ENCODE results near the gene DET1. TPM values are rescaled to one million over a fixed set of nuclear protein-coding genes. Genes with fewer than 3 reads are reported as not detected.
A peak's percentile ranks its signal among the peaks of the same experiment; 100 is the strongest.

The DET1 gene
- 10 to 100 TPM in 2 of 4 donors, 1 to 10 TPM in 2; 1.8 to 11.1 (median 9.3) TPM for total RNA-seq

DNA sequence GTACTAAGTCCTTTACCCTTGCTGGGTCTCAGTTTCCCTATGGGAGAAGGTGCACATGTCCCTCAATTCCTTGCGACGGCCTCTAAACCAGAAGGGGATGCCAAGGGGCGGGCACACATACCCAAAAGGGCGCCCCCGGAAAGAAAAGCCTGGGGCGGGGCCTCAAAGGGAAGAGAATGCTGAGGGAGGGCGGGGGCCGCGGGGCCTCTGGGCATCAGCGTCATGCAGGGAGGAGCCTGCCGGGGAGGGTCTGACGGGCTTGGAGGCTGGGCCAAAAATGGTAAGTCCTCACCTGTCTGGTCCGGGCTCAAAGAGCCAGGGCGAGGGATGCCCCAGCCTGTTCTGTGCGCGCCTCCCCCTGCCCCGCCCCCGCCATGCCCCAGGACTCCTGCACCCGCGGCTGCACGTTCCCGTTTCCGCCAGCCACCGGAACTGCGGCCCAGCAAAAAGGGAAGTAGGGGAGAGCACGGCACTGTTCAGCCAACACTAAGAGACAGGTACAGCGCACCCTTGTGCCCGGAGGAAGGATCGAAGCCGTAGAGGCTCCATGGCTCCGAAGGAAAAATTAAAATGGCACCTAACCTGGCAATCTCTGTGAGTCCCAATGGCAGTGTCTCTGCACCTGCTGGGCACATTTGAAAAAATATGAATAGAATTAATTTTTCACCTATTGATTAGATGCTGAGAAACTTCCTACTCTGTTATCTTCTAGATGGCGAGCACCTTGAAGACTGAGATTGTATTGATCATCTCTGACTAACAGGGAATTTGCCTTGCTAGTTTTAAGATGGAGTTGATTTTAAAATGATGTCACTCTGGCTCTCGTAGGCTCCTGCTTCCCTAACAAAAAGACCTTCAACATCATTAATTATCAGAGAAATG lies at the start of gene DET1:
Gene DET1, minus strand, starts transcription at position 434 of the 882 bp plus-strand sequence. CDS start 14,976 bp downstream, outside the sequence.
- H3K4me1 ChIP-seq: peaks cover 0 to 14% (median 6%) of the 10 kb centered on the region in 4 donors
- H3K9me3 ChIP-seq: no peaks in the 10 kb centered on the region
- in situ Hi-C loops (cut with MboI; ENCODE audit: low pct_ligation_motif_present in 1 of 4, low pct_unique_long_range_greater_than_20kb in 1 of 4, low sequenced_read_pairs in 3 of 4): no loop called here
- peak within 1 kb of the TSS; percentile 87 to 93 (median 90) for H3K27ac ChIP-seq
- no peaks in the 10 kb centered on the region for H3K27me3 ChIP-seq
- TF ChIP-seq POLR2A (IDR thresholded peaks at IDR 0.05) (no peak), EP300 (IDR thresholded peaks at IDR 0.05; ENCODE audit: low read depth) (no peak), POLR2AphosphoS5 (IDR thresholded peaks at IDR 0.05) (peak in 2 of 3 donors; percentile 28 to 36)
- TF ChIP-seq, protein P1, sequence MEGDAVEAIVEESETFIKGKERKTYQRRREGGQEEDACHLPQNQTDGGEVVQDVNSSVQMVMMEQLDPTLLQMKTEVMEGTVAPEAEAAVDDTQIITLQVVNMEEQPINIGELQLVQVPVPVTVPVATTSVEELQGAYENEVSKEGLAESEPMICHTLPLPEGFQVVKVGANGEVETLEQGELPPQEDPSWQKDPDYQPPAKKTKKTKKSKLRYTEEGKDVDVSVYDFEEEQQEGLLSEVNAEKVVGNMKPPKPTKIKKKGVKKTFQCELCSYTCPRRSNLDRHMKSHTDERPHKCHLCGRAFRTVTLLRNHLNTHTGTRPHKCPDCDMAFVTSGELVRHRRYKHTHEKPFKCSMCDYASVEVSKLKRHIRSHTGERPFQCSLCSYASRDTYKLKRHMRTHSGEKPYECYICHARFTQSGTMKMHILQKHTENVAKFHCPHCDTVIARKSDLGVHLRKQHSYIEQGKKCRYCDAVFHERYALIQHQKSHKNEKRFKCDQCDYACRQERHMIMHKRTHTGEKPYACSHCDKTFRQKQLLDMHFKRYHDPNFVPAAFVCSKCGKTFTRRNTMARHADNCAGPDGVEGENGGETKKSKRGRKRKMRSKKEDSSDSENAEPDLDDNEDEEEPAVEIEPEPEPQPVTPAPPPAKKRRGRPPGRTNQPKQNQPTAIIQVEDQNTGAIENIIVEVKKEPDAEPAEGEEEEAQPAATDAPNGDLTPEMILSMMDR (IDR thresholded peaks at IDR 0.05): peak; percentile 68 to 73 (median 68)
- peak; percentile 95 for DNase-seq
- WGBS, 2 donors (ENCODE audit: low coverage in 1 of 2): 4 to 18% methylated on average over 6 to 21 of the region's 33 CpGs
- H3K4me3 ChIP-seq: peak within 1 kb of the TSS; percentile 68 to 98 (median 85)
- intact Hi-C loops (cut with DNase I; ENCODE audit: low total_unique reads): no loop called here
- no peaks in the 10 kb centered on the region for H3K36me3 ChIP-seq

GRCh38 chr15:88591384-88591783 lies 44.9 kb upstream of the DET1 start:
- H3K36me3 ChIP-seq: no peaks in the 10 kb centered on the region
- no peak for TF ChIP-seq EP300 (IDR thresholded peaks at IDR 0.05; ENCODE audit: low read depth)
- TF ChIP-seq POLR2A (IDR thresholded peaks at IDR 0.05): no peak
- TF ChIP-seq, protein P1 (IDR thresholded peaks at IDR 0.05): no peak
- no peak for TF ChIP-seq POLR2AphosphoS5 (IDR thresholded peaks at IDR 0.05)
- no peak overlapping the region for H3K4me3 ChIP-seq
- no peak for DNase-seq
- H3K9me3 ChIP-seq: no peaks in the 10 kb centered on the region
- no peak overlapping the region for H3K27ac ChIP-seq
- in situ Hi-C loops (cut with MboI; ENCODE audit: low pct_ligation_motif_present in 1 of 4, low pct_unique_long_range_greater_than_20kb in 1 of 4, low sequenced_read_pairs in 3 of 4): no loop called here
- no peaks in the 10 kb centered on the region for H3K27me3 ChIP-seq
- no peaks in the 10 kb centered on the region for H3K4me1 ChIP-seq
- intact Hi-C loops (cut with DNase I; ENCODE audit: low total_unique reads): no loop called here

- in situ Hi-C loops (cut with MboI; ENCODE audit: low pct_ligation_motif_present in 1 of 4, low pct_unique_long_range_greater_than_20kb in 1 of 4, low sequenced_read_pairs in 3 of 4): no loop called here
Measured at GRCh38 chr15:88590759-88591158, 44.3 kb upstream of the DET1 start.

More at GRCh38 chr15:88590759-88591158, 44.3 kb upstream of the DET1 start:
- Histone ChIP-seq H3K36me3 (no peaks in the 10 kb centered on the region), H3K27ac (no peak overlapping the region), H3K4me1 (no peaks in the 10 kb centered on the region), H3K27me3 (no peaks in the 10 kb centered on the region), H3K9me3 (no peaks in the 10 kb centered on the region), H3K4me3 (no peak overlapping the region)
- intact Hi-C loops (cut with DNase I; ENCODE audit: low total_unique reads): no loop called here
- TF ChIP-seq, protein P1 (IDR thresholded peaks at IDR 0.05): no peak
- TF ChIP-seq EP300 (IDR thresholded peaks at IDR 0.05; ENCODE audit: low read depth) (no peak), POLR2AphosphoS5 (IDR thresholded peaks at IDR 0.05) (no peak), POLR2A (IDR thresholded peaks at IDR 0.05) (no peak)
- DNase-seq: no peak
- WGBS, 2 donors (ENCODE audit: low coverage in 1 of 2): 63 to 81% methylated on average over 5 to 6 of the region's 6 CpGs

Data from transverse colon (tissue), 4 donors.